ENCODE data around the gene DICER1. TPM values are rescaled to one million over a fixed set of nuclear protein-coding genes. Genes with fewer than 3 reads are reported as not detected.

Gene DICER1
- polyA plus RNA-seq, 3 donors: 26.5 to 38.4 (median 34.7) TPM

GRCh38 chr14:95044463-95045105 is 112.7 kb downstream of the DICER1 start:
- Histone ChIP-seq H3K27ac (ENCODE audit: low read depth in 1 of 2, low read length in 2 of 2) (no peak overlapping the region), H3K4me2 (replicated peaks; ENCODE audit: extremely low read depth, low read length, poor library complexity, severe bottlenecking) (no peak overlapping the region), H3K36me3 (replicated peaks in 1 of 2; ENCODE audit: control insufficient read depth in 1 of 2, insufficient read depth in 2 of 2, low read length in 2 of 2) (no peaks in the 10 kb centered on the region), H3K9me3 (replicated peaks in 1 of 2; ENCODE audit: control insufficient read depth in 1 of 2, insufficient read depth in 1 of 2, low read length in 2 of 2) (no peaks in the 10 kb centered on the region), H3K79me2 (ENCODE audit: insufficient read depth, low read length) (no peaks in the 10 kb centered on the region), H3K4me3 (replicated peaks in 1 of 3; ENCODE audit: low read depth in 2 of 3, low read length in 3 of 3) (no peak overlapping the region), H3K9ac (ENCODE audit: insufficient read depth, low read length, poor library complexity, severe bottlenecking) (no peak overlapping the region), H3K27me3 (ENCODE audit: control insufficient read depth in 2 of 2, insufficient read depth in 2 of 2, low read length in 2 of 2) (no peaks in the 10 kb centered on the region), H3K4me1 (ENCODE audit: control insufficient read depth in 1 of 2, insufficient read depth in 2 of 2, low read length in 2 of 2) (no peaks in the 10 kb centered on the region), H4K20me1 (ENCODE audit: insufficient read depth, low read length) (no peaks in the 10 kb centered on the region), H2AFZ (ENCODE audit: insufficient read depth, low read depth, low read length, poor library complexity, severe bottlenecking) (no peak overlapping the region)
- no peak for TF ChIP-seq CTCF (IDR thresholded peaks at IDR 0.05)
- H3K27me3 Mint-ChIP-seq (ENCODE audit: low read depth in 3 of 3): peaks cover 6 to 18% (median 8%) of the 10 kb centered on the region in 3 donors
- H3K36me3 Mint-ChIP-seq: no peaks in the 10 kb centered on the region
- intact Hi-C loops (cut with micrococcal nuclease): no loop called here
- 79% methylated on average over 13 of the region's 17 CpGs for WGBS (ENCODE audit: insufficient coverage)
- no peaks in the 10 kb centered on the region for H3K4me1 Mint-ChIP-seq
- no peak overlapping the region for H3K4me3 Mint-ChIP-seq
- peaks cover 0 to 2% (median 0%) of the 10 kb centered on the region in 7 donors for H3K9me3 Mint-ChIP-seq
- no peak for DNase-seq
- H3K27ac Mint-ChIP-seq: no peak overlapping the region

GRCh38 chr14:95043732-95044462 is 113.4 kb downstream of the DICER1 start:
- 35% methylated on average over 14 of the region's 17 CpGs for WGBS (ENCODE audit: insufficient coverage)
- H3K27me3 Mint-ChIP-seq (ENCODE audit: low read depth in 3 of 3): peaks cover 6 to 16% (median 11%) of the 10 kb centered on the region in 3 donors
- no peaks in the 10 kb centered on the region for H3K27me3 ChIP-seq (ENCODE audit: control insufficient read depth in 2 of 2, insufficient read depth in 2 of 2, low read length in 2 of 2)

More at GRCh38 chr14:95043732-95044462, 113.4 kb downstream of the DICER1 start:
- no peak overlapping the region for H3K4me2 ChIP-seq (replicated peaks; ENCODE audit: extremely low read depth, low read length, poor library complexity, severe bottlenecking)
- no peak overlapping the region for H2AFZ ChIP-seq (ENCODE audit: insufficient read depth, low read depth, low read length, poor library complexity, severe bottlenecking)
- H4K20me1 ChIP-seq (ENCODE audit: insufficient read depth, low read length): no peaks in the 10 kb centered on the region
- no peaks in the 10 kb centered on the region for H3K79me2 ChIP-seq (ENCODE audit: insufficient read depth, low read length)
- no peak overlapping the region for H3K4me3 Mint-ChIP-seq
- no peak overlapping the region for H3K27ac ChIP-seq (ENCODE audit: low read depth in 1 of 2, low read length in 2 of 2)
- H3K4me1 ChIP-seq (ENCODE audit: control insufficient read depth in 1 of 2, insufficient read depth in 2 of 2, low read length in 2 of 2): no peaks in the 10 kb centered on the region
- H3K9me3 ChIP-seq (replicated peaks in 1 of 2; ENCODE audit: control insufficient read depth in 1 of 2, insufficient read depth in 1 of 2, low read length in 2 of 2): no peaks in the 10 kb centered on the region
- H3K27ac Mint-ChIP-seq: no peak overlapping the region
- H3K9me3 Mint-ChIP-seq: peaks cover 0 to 2% (median 0%) of the 10 kb centered on the region in 7 donors
- intact Hi-C loops (cut with micrococcal nuclease): no loop called here
- no peaks in the 10 kb centered on the region for H3K4me1 Mint-ChIP-seq
- no peak for TF ChIP-seq CTCF (IDR thresholded peaks at IDR 0.05)
- H3K9ac ChIP-seq (ENCODE audit: insufficient read depth, low read length, poor library complexity, severe bottlenecking): no peak overlapping the region
- H3K4me3 ChIP-seq (replicated peaks in 1 of 3; ENCODE audit: low read depth in 2 of 3, low read length in 3 of 3): no peak overlapping the region
- DNase-seq: no peak
- no peaks in the 10 kb centered on the region for H3K36me3 ChIP-seq (replicated peaks in 1 of 2; ENCODE audit: control insufficient read depth in 1 of 2, insufficient read depth in 2 of 2, low read length in 2 of 2)
- H3K36me3 Mint-ChIP-seq: no peaks in the 10 kb centered on the region

All from CD14-positive monocyte (primary cell).